Right lobe of liver (tissue), 4 donors: ENCODE data around the gene KRTAP12-3.

Experiments
- CTCF ChIP-seq, 4 donors: fragments of 200-600 bp in 3 of 4; fragments of 450-650 bp in 1 of 4; IDR thresholded peaks; one replicate each; pipeline versions ENCODE4 v1.5.1 to v1.8.0; 2016 to 2022; ENCODE audit warnings: antibody characterized with exemption in 4 of 4, mild to moderate bottlenecking in 2 of 4
- POLR2A ChIP-seq: fragments of 450-650 bp; IDR thresholded peaks from one replicate; pipeline ENCODE4 v1.6.1; 2017; ENCODE audit warnings: antibody characterized with exemption, mild to moderate bottlenecking
- donor health status: DM: no; HTN: no; CAD: no.
- donor health status: DM: no; HTN: no; CAD: no.
- donor health status: DM: no; HTN: yes; CAD: no.

- TF ChIP-seq POLR2A (no peak), CTCF (IDR thresholded peaks at IDR 0.05) (no peak)
Measured at GRCh38 chr21:44664691-44665090, 7.0 kb downstream of the KRTAP12-3 start.
